ENCODE results near the gene SYT1.

DNA sequence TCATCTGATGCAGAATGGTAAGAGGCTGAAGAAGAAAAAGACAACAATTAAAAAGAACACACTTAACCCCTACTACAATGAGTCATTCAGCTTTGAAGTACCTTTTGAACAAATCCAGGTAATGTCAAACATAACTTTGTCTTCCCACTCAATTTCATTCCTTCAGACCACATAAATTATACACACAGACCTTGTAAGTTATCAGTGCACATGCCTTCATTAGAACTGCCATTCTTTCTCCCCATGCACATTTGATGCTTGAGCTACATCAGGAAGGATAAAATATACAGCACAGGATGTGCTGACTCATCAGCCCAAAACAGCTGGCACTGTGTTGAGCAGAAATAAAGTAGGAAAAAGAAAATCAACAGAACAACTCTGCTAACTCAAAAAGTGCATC, 579.5 kb downstream of the SYT1 start:
- TF ChIP-seq CTBP1 (IDR thresholded peaks at IDR 0.05; ENCODE audit: borderline replicate concordance) (no peak), SUZ12 (IDR thresholded peaks at IDR 0.05) (no peak), FOXK2 (IDR thresholded peaks at IDR 0.05) (no peak), BHLHE40 (IDR thresholded peaks at IDR 0.05; ENCODE audit: borderline replicate concordance) (no peak), ARNT (IDR thresholded peaks at IDR 0.05) (no peak)
